Activated naive CD4-positive, alpha-beta T cell treated with anti-CD3 and anti-CD28 coated beads for 36 hours (primary cell): ENCODE results near the gene ECI2. TPM values are rescaled to one million over a fixed set of nuclear protein-coding genes. Genes with fewer than 3 reads are reported as not detected.

Source experiments
- CTCF ChIA-PET: fragments of 350-600 bp; sonication (Branson Sonifier 250); formaldehyde crosslinking; loops from one replicate; lab custom pipeline; 2021; ENCODE audit warnings: antibody characterized with exemption; lab: Charles Lee
- DNase-seq: peaks from one replicate; pipeline ENCODE4 v3.0.0-alpha.2; 2020
- H3K27ac Mint-ChIP-seq: one replicate; pipeline ENCODE4 v1.8.0; 2021; ENCODE audit warnings: mild to moderate bottlenecking, mixed read lengths
- H3K27me3 Mint-ChIP-seq: one replicate; pipeline ENCODE4 v1.8.0; 2021; ENCODE audit warnings: low read depth, mixed read lengths
- H3K36me3 Mint-ChIP-seq: one replicate; pipeline ENCODE4 v1.8.0; 2021; ENCODE audit warnings: low read depth, mixed read lengths
- H3K4me1 Mint-ChIP-seq: one replicate; pipeline ENCODE4 v1.8.0; 2021; ENCODE audit warnings: low read depth, mixed read lengths
- H3K4me3 Mint-ChIP-seq: one replicate; pipeline ENCODE4 v1.8.0; 2021; ENCODE audit warnings: mild to moderate bottlenecking, moderate library complexity, mixed read lengths
- H3K9me3 Mint-ChIP-seq: one replicate; pipeline ENCODE4 v1.8.0; 2021; ENCODE audit warnings: mixed read lengths
- intact Hi-C: fragments of 100-400 bp; cut with micrococcal nuclease; formaldehyde crosslinking; loops from one replicate; pipeline ENCODE4 v1.15.1; 2023
- total RNA-seq, 2 experiments: library from RNA; stranded (reverse); gene quantifications; one replicate each; pipeline ENCODE4 v1.2.3, GENCODE V29; 2021

ECI2 gene
- total RNA-seq, 2 experiments from 2014 or later = 30.7 to 32.7 TPM

DNA sequence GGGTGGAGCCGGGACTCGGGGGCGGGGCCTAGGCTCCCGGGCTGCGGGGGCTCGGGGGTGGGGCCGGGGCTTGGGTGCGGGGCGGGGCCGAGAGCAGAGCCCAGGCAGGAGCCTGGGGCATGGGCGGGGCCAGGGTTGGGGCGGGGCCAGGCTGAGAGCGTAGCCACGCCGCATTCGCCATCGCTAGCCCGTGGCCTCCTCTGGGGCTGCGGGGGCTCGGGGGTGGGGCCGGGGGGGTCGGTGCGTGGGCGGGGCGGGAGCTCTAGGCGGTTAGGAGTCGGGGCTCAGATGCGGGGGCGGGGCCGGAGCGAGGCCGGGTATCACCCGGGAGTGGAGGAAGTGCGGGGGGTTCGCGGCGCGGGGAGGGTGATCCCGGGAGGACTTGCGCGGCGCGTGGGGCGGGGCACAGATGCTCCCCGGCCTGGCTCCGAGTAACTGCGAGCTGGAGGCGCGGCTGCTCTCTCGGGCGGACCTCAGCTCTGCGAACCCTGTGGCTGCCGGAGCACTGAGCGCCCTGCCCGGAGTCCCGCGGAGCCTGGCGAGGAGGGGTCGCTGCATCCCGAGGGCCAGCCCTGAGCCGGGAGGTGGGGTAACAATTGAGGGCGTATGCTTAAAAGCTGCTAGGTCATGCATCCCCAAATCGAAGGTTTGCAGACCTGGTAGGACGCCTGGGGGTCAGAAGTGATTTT, 434 bp upstream of the ECI2 start:
- Mint-ChIP-seq H3K36me3 (peaks cover 16% of the 10 kb centered on the region), H3K27ac (peak overlapping the region; percentile 65), H3K4me3 (peak overlapping the region; percentile 81), H3K9me3 (peaks cover 9% of the 10 kb centered on the region), H3K27me3 (no peaks in the 10 kb centered on the region), H3K4me1 (peaks cover 40% of the 10 kb centered on the region)
- peak; percentile 92 for DNase-seq
- intact Hi-C loops = loop anchor here (1.0 to 10.0 kb wide), 12 partner anchors 20 to 1371 kb away; partner anchors contain the start of genes BPHL, CDYL, FAM50B and PXDC1
- CTCF ChIA-PET = interaction anchor here (1.2 to 1.4 kb wide), 3 partner anchors 19 to 81 kb away, joined by 3 to 7 read pairs (median 4); no protein-coding TSS in a partner anchor

DNA sequence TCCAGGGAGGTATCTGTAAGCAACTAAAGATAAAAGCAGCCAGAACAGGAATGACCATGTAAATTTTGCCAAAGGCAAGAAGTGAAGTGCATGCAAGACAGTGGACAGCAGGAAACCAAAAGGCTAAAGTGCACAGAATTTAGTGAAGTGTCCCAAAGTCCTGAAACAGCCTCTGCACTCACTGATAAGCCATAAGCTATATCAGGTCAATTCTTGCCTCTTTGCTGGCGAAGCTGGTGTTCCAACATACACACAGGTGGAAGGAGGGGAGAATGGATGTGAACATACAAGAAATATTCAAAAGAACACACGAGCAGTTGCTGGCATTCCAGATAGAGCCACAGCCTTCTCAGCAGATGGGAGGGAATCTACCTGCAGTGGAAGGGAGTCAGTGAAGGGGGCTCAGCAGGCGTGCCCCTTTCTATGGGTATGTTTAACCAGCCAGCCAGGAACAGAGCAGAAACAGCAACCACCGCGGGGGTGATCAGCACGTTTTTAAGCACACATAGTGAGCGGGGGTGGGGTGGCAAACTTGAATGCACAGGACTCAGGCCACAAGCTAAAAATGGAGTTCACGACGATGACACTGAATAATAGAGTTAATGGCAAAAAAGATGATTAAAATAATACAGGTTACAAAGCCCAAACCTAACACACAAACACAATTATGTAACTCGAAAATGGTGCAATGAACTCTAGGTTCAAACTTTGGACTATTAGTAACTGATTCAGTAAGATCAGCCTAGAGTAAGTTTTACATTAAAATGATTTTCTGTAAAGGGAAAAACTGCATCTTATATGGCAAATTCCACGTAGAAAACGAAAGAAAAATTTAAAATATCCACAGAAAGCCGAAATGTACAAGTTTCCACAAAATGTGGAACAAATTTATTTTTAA, 1.2 kb downstream of the ECI2 start:
- Mint-ChIP-seq H3K27me3 (no peaks in the 10 kb centered on the region), H3K9me3 (peaks cover 9% of the 10 kb centered on the region), H3K4me1 (peaks cover 34% of the 10 kb centered on the region), H3K27ac (no peak overlapping the region), H3K4me3 (peak overlapping the region; percentile 85), H3K36me3 (peaks cover 25% of the 10 kb centered on the region)
- DNase-seq = peak; percentile 48
- CTCF ChIA-PET = interaction anchor here (1.1 kb wide), 1 partner anchor 21 kb away, joined by 4 read pairs; no protein-coding TSS in a partner anchor
- intact Hi-C loops = loop anchor here (2.0 to 10.0 kb wide), 3 partner anchors 643 to 1369 kb away; partner anchors contain the start of genes CDYL and WRNIP1

DNA sequence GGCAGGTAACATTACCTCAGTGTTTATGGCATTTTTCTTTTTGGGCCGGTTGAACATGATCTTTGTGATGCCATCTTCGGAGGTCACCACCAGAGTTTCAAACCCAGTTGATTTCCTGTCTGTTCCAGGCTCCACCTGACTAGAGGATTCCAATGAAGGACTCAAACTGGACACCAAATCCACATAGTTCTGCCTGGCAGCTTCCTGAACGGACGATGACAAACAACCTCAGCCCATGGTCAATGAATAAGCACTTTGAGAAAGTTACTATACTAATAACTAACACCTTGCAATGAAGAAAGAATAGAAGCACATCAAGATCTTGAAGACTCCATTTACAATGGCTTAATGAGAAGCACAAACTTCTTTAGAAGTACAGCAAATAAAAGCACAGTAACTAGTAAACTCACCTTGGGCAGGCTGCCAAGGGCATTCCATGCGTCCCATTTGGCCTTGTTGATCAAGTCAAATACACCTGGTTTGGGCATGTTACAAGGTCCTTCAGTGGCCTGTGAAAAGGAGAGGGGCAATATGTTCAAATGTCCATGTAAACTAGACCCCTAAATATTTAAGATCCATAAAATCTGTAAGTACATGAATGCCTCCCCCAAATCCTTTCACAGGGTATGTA, 4.9 kb downstream of the ECI2 start:
- Mint-ChIP-seq H3K27me3 (no peaks in the 10 kb centered on the region), H3K4me1 (peaks cover 10% of the 10 kb centered on the region), H3K4me3 (no peak overlapping the region), H3K27ac (no peak overlapping the region), H3K36me3 (peaks cover 41% of the 10 kb centered on the region), H3K9me3 (peaks cover 9% of the 10 kb centered on the region)
- intact Hi-C loops = loop anchor here (10.0 kb wide), 2 partner anchors 804 to 1366 kb away; partner anchors contain the start of gene WRNIP1
- DNase-seq = no peak
- CTCF ChIA-PET = no interaction called here

DNA sequence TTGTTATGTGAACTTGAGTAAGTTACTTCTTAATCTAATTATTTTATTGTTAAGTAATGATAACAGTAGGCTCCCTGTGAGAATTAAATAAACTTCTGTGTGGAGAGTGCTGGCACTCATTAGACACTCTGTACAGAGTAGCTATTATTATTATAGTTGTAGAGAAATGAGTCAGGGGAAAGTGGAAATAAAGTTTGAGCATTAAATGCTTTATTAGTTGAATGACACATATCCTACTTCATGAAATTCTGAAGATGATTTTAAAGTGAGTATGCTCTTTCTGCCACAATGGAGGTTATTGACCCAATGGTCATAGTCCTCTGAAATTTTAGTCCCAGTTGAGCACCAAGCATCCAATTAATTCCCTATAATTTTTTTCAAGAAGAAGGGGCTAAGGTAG, 5.9 kb downstream of the ECI2 start:
- H3K4me3 Mint-ChIP-seq = no peak overlapping the region
- peaks cover 9% of the 10 kb centered on the region for H3K9me3 Mint-ChIP-seq
- intact Hi-C loops = no loop called here
- no peak overlapping the region for H3K27ac Mint-ChIP-seq
- peaks cover 45% of the 10 kb centered on the region for H3K36me3 Mint-ChIP-seq
- peaks cover 10% of the 10 kb centered on the region for H3K4me1 Mint-ChIP-seq
- no peaks in the 10 kb centered on the region for H3K27me3 Mint-ChIP-seq
- CTCF ChIA-PET = no interaction called here
- no peak for DNase-seq

DNA sequence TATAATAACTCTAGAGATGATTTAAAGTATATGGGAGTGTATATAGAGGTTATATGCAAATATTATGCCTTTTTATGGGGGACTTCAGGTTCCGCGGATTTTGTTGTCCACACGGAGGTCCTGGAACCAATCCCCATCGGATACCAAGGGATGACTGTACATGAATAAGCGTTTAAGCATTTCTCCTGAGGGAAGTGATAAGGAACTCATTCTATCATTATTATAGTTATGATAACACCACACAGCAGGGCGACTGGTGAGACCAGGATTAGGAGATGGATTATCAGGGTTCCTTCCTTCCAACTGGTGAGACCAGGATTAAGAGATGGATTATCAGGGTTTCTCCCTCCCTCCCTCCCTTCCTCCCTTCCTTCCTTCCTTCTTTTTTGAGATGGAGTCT, 6.6 kb downstream of the ECI2 start:
- Mint-ChIP-seq H3K27me3 (no peaks in the 10 kb centered on the region), H3K4me1 (peaks cover 3% of the 10 kb centered on the region), H3K9me3 (peaks cover 9% of the 10 kb centered on the region), H3K27ac (no peak overlapping the region), H3K4me3 (no peak overlapping the region), H3K36me3 (peaks cover 47% of the 10 kb centered on the region)
- no peak for DNase-seq
- intact Hi-C loops = no loop called here
- CTCF ChIA-PET = no interaction called here

DNA sequence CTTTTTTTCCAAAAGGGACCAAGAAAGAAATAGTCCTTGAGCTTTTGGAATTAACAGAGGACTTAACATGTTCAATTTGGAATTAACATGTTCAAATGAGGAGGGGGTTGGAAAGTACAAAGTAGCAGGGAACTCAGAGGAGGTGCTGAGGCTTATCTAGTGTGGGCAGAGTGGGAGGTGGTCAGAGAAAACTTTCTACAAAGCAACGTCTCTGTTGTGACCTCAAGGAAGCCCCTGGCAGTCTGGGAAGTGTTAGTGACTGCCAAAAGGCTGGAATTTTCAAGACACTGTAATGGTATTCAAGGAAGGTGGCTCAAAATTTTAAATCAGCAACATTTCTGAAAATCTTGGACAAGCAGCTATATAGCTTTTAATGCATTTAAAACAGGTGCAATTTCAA, 7.3 kb downstream of the ECI2 start:
- no peak for DNase-seq
- Mint-ChIP-seq H3K27me3 (no peaks in the 10 kb centered on the region), H3K9me3 (peaks cover 9% of the 10 kb centered on the region), H3K4me1 (peaks cover 3% of the 10 kb centered on the region), H3K27ac (no peak overlapping the region), H3K4me3 (no peak overlapping the region), H3K36me3 (peaks cover 45% of the 10 kb centered on the region)
- CTCF ChIA-PET = no interaction called here
- intact Hi-C loops = no loop called here

DNA sequence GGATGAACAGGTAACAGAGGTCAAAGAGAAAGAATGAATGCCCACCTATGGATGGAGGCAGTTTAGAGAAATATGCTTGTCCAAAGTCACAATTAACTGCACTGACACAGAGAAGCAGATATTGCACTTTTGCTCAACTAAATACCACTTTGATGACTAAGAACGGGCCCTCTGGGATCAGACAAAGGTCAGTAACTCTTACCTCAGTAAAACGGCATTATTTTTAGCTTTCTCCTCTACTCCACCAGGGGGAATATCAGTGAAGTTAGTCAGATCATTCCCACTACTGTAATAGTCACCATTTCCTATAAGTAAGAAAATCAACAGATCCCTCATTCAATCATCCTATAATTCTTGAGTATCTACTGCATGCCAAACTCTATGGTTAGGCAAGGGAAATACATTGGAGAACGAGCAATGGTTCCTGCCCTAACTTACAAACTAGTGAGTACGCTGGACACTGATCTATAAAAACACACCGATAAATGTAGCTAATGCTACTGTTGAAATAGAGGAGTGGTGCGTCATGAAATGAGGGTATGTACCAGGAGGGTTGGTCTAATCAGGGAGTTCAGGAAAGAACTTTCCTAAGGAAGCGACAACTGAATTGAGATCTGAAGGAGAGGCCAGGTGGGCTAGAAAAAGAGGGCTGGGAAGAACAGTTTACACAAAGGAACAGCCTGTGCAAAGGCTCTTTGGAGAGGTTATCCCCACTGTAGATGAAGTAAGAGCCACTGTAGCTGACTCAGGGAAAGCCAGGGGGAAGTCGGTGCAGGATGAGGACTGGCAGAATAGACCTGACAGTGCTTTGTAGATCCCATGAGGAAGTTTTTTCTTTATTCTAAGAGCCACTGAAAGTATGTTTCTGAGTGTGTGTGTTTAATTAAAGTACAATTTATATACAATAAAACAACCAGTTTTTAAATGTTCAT, 9.2 kb downstream of the ECI2 start:
- no peaks in the 10 kb centered on the region for H3K27me3 Mint-ChIP-seq
- no peak for DNase-seq
- peak overlapping the region; percentile 33 for H3K27ac Mint-ChIP-seq
- H3K9me3 Mint-ChIP-seq = no peaks in the 10 kb centered on the region
- H3K36me3 Mint-ChIP-seq = peaks cover 39% of the 10 kb centered on the region
- no peak overlapping the region for H3K4me3 Mint-ChIP-seq
- intact Hi-C loops = no loop called here
- CTCF ChIA-PET = interaction anchor here (0.7 kb wide), 1 partner anchor 29 kb away, joined by 3 read pairs; no protein-coding TSS in a partner anchor
- peaks cover 3% of the 10 kb centered on the region for H3K4me1 Mint-ChIP-seq

DNA sequence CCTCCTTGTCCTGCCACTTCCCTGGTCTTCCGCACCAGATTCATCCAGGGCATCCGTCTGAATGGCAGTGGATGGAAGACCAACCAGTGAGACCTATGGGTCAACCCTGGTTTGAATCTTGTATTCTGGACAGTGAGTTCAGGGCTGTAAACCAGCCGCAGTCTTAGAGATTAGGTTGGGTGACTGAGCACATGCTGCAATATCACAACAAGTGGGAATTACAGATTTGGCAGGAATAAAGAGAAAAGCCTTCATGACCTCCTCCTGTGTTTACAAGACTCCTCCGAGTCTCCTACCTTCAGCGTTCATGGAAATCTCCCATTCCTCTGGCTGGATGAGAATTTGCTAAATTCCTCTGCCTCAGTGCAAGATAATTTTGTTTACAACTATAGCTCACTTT, 9.9 kb downstream of the ECI2 start:
- CTCF ChIA-PET = no interaction called here
- Mint-ChIP-seq H3K27me3 (no peaks in the 10 kb centered on the region), H3K36me3 (peaks cover 43% of the 10 kb centered on the region), H3K27ac (no peak overlapping the region), H3K4me1 (peaks cover 3% of the 10 kb centered on the region), H3K4me3 (no peak overlapping the region), H3K9me3 (no peaks in the 10 kb centered on the region)
- intact Hi-C loops = no loop called here
- DNase-seq = no peak

DNA sequence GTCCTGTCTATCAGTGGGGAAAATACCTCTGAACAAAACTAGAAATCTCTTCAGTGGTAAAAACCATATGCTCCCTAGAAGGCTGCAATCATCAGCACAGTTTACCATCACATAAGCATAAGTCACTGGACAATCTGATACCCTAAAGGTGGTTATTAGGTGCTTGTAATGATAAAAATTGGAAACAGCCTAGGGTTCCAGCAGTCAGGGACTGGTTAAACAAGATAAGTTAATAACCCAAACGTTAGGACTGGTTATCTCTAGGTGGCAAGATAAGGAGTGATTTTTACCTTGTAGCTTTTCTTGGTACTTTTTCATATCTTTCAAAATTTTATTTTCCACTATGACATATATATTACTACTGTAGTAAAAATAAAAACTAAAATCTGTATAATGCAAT, 11.0 kb downstream of the ECI2 start:
- Mint-ChIP-seq H3K4me1 (peaks cover 3% of the 10 kb centered on the region), H3K9me3 (no peaks in the 10 kb centered on the region), H3K27ac (no peak overlapping the region), H3K36me3 (peaks cover 42% of the 10 kb centered on the region), H3K27me3 (no peaks in the 10 kb centered on the region), H3K4me3 (no peak overlapping the region)
- intact Hi-C loops = no loop called here
- DNase-seq = no peak
- CTCF ChIA-PET = no interaction called here

DNA sequence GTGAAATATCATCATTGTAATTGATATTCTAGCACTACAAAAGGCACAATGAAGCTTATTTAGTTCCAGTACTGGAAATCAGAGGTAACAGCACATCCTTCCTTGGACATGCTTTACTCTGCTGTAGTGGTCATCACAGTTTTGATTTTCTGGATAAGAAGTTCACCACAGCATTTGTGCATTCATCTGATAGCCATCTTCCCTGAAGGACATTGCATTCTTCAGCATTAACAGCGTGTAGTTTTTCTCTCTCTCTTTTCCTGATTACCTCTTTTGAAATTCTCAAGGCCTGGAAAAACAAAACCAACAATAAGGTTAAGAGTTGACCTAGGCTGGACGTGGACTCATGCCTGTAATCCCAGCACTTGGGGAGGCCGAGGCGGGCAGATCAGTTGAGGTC, 19.6 kb downstream of the ECI2 start:
- Mint-ChIP-seq H3K27me3 (no peaks in the 10 kb centered on the region), H3K27ac (no peak overlapping the region), H3K4me3 (no peak overlapping the region), H3K36me3 (peaks cover 51% of the 10 kb centered on the region), H3K4me1 (no peaks in the 10 kb centered on the region), H3K9me3 (peaks cover 21% of the 10 kb centered on the region)
- no peak for DNase-seq
- intact Hi-C loops = no loop called here
- CTCF ChIA-PET = no interaction called here

DNA sequence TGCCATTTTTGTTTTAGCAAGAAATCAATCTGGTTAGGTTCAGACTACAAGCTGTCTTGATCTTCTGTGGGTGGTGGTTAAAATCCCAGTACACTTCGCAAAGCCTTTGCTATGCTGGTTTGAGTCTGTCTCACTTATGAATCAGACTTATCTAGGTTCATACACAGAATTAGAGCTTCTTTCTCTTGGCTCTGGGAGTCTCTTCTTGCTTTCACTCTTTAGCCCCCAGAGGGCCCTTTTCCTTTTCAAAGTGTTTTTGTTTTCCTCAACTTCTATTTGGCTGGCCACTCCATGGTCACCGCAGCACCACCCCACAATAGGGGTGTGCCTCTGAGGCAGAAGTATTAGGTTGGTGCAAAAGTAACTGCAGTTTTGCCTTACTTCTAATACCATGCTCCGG, 21.3 kb downstream of the ECI2 start:
- Mint-ChIP-seq H3K27me3 (no peaks in the 10 kb centered on the region), H3K4me1 (no peaks in the 10 kb centered on the region), H3K36me3 (peaks cover 43% of the 10 kb centered on the region), H3K4me3 (no peak overlapping the region), H3K9me3 (peaks cover 21% of the 10 kb centered on the region), H3K27ac (no peak overlapping the region)
- no peak for DNase-seq
- intact Hi-C loops = no loop called here
- CTCF ChIA-PET = no interaction called here
